DMS114 treated with DMSO at 0.1 percent for 48 hours (cell line): ENCODE measurements around the gene KIF13A.
"Not testable (repeated sequence)": the region's sequence is repeated elsewhere in the genome, so short reads cannot be mapped to it uniquely, and the experiment has no call there.

Experiments used
- DNase-seq: peaks from one replicate; lab custom pipeline; 2025; ENCODE audit not compliant: unreplicated experiment; lab: John Stamatoyannopoulos, UW

Gene KIF13A

DNA sequence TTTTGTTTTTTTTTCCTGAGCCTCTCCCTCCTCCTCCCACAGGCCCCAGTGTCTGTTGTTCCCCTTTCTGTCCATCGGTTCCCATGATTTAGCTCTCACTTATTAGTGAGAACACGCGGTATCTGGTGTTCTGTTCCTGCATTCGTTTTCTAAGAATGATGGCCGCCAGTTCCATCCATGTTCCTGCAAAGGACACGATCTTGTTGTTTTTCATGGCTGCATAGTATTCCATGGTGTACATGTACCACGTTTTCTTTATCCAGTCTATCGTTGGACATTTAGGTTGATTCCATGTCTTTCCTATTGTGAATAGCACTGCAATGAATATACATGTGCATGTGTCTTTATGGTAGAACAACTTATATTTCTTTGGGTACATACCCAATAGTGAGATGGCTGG is 175.1 kb downstream of the KIF13A start:
- no peak for DNase-seq

DNA sequence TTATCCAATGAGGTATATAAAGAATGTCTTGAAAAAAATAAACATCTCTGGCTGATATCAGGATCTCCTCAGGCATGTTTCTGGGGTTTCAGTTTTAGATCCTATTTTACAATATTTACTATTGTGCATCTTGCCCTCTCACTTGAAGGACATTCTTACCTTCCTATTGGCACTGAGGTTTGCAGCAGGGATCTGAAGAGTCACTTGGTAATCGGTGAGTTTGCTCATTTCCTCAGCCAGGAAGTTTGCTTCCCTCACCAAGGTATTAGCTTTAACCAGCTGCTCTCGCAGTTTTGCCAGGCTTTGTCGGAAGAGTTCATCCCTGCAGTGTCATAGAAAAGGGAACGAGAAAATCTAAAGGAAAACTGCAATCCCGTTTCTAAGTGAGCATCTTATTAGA is 178.8 kb downstream of the KIF13A start:
- no peak for DNase-seq

DNA sequence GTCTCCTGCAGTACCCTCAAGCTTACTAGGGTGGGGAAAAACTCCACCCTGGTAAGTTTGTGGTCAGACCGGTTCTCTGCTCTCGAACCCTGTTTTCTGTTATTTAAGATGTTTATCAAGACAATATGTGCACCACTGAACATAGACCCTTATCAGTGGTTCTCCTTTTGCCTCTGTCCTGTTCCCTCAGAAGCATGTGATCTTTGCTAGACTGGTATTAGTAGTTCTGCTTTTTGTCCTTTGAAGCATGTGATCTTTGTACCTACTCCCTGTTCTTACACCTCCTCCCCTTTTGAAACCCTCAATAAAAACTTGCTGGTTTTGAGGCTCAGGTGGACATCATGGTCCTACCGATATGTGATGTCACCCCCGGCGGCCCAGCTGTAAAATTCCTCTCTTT is 180.0 kb downstream of the KIF13A start:
- DNase-seq: not testable (repeated sequence)

DNA sequence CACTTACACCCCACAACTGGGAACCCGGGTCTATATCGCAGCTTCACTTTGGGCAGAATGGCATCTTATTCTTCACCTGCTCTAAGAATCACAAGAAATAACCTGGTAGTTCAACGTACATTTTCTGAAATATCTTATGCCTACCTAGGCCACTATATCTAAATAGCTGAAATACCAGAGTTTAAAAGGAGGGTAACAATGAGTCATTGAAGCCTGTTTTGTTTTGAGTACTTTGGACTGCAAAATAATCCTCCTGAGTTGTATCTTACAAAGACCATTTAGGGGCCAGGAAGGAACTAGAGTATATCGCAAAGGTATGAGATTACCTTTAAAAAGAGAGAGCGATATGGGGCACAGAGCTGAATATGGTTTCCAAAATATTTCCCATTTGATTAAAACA is 184.0 kb downstream of the KIF13A start:
- no peak for DNase-seq

DNA sequence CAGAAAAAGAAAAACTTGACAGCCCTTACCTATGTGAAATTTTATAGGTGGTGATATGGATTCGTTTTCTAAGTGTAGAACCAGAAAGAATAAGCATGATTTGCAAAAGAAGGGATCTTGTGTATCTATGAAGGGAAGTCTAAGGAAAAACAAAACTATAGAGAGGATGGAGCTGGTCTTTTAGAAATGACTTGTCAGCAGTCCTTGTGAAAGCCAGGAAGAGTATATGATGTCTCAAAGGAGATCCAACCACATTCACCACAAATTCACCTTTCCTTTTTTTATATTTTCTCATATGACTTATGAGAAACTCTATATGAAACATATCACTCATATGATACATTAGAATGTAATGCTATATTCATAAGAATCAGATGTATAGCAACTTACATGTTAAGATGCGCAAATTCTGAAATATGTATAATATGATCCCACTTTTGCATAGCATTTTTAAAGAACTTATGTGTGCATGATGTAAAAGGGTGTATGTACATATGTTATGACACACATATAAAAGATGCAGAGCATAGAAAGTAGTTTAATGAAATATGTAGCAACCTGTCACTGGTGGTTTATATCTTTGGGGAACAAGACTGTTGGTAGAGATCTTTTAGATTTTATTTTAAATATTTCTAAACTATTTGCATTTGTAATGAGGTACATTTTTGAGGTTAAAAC is 188.8 kb downstream of the KIF13A start:
- no peak for DNase-seq

DNA sequence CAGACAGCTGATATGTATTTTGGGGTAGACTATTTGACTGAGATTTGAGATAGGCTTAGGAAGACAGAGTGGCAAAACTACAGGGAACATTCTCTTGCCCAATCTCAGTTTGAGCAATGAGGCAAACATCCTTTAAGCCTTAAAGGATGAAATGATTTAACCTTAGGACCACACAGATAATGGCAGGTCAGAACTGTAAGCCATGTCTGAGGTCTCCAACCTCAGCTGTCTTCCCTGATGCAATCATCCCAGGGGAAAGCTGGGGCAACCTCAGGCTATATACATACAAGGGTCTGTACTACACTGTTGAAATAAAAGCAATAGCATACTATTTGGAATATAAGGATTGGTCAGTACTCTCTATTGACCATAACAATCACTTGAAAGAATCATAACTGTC is 196.9 kb downstream of the KIF13A start:
- no peak for DNase-seq

DNA sequence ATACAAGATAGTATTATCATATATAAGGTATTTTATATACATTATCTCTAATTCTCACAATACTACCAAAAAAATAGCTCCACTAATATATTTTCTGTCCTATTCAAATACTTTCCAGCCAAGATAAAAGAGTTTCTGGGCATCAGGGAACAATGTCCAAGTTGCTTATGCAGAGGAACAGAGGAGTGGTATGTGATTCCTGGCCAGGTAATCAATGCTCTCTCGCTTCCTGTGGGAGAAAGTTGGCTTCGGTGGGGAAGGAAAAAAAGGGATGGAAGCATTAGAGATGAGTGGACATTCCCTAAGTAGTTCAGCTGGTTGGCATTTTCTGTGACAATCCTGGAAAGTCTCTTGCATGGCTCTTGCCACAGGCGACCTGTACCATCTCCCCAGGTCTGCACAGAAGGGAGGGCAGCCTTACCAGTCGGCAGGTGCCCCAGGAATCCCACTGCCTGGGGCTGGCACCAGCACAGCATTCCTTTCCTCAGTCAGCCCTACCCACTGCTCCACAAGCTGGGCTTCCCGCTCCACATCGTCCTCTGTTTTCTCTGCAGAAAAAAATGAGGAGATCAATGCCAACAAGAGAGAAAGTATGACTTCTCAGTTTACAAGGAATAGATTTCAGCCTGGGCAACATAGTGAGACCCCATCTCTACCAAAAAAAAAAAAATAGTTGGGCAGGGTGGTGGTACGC is 202.2 kb downstream of the KIF13A start:
- no peak for DNase-seq

DNA sequence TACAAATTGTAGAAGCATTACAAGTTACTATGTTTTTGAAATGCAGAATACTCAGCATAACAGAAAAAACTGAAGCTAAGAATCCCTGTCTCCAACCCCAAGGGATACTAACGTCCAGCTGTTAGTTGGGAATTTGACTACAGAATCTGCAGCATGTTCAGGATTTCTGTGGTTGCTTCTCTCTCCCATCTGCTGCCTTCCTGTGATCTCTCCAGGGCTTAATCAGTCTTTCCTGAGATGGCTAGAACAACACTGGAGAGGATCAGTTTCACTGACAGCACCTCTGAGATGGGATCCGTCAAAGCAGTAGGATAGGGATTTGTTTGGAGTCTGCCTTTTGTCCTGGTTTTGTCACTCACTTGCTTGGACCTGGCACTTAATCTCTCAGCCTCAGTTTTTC is 207.4 kb downstream of the KIF13A start:
- no peak for DNase-seq

DNA sequence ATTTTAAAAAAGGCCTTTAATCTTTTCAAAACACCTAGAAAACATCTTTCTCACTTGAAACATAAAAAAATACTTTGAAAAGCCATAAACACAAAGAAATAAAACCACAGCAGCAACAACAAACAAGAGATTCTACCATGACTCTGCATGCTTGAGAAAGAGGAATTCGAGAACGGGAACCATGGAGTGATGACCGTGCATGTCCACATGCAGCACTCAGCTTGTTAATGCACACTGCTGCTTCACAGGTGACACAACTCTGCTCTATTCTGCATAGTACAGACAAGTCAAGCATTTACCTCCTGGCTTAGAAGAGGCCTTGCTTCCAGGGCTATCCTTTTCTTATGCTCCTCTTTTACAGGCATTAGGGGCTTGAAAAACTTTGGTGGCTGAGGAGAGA is 215.8 kb downstream of the KIF13A start:
- no peak for DNase-seq

DNA sequence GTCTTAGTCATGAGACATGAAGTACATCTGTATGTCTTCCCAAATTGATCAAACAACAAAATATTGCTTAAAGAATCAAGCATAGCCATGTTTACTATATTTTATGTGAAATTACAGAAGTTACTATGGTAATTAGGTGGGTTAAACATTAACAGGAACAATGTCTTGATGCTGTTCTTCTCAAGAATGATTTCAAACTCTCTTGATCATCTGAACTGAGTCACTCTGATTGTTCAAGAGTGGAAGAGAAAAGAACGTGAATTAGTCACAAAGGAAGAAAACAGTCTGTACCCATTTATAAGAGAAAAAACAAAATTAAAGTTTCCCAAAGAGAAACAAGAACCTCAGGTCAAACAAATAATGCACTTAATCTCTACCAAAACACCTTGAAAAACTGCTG is 218.6 kb downstream of the KIF13A start:
- no peak for DNase-seq

DNA sequence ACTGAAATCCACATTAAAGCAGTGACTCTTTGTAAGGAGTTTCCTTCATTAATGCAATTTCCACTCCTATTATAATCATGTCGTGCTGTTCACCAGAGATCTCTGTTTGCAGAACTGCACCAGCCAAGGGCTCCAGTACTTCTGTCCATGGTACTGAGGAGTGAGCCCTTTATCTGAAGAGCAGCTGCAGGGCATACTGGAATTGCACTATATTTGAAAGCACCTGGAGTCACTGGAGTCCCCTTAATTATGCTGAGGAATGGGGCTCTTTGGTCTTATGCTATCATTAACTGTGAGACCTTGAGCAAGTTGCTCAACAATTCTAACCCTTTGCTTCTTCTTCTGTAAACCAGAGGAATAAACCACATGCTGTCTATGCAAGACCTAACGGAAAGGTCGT is 219.0 kb downstream of the KIF13A start:
- DNase-seq: no peak

DNA sequence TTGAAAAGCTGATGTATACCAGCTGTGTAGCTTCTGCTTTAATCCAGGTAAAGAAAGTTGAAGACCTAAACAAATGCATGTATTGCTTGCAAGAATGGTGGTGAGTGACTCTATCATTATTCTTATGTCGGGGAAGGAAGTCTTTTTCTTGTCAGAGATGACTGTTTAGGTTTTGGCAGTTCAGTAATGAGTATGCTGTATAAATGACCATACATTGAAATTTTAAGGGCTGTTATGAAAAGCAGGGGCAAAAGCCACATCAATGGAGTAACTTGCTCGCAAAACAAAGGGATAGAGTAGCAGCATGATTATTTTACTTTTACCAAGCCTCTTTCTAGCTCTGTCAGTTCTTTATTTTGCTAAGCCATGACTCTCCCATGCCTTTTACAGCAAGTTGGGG is 224.8 kb downstream of the KIF13A start:
- no peak for DNase-seq

DNA sequence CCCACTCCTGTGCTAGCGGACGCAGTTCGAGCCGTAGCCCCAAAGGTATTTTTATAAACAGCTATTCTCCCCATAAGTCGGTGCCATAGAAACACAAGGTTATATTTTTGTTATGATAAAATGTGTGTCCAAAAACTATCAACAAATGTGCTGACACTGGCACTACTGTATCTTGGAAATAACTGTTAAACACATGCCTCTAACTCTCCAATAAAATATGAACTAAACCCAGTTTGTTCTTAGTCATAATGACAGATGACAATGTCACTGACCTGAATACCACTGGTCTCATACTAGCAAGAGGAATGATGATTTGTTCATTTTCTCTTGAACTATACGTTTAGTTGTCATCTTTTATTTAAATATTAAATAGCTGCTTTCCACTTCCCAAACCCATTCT is 229.3 kb downstream of the KIF13A start:
- no peak for DNase-seq

DNA sequence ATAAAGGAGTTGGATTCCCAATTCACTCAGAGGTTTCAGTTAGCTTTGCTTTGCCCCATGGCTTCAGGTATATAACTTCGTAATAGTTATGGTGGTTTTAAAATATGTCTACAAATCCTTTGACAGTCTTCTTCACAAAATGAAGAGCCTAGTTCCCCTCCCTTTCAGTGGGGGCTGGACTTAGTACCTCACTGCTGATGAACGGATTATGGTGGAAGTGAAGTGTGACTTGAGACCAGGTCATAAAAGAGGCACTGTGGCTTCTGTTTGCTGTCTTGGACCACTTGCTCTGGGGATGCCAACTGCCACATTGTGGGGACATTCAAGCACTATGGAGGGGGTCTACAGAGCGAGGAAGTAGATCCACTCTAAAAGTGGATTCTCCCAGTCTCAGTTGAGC is 233.2 kb downstream of the KIF13A start:
- DNase-seq: no peak

DNA sequence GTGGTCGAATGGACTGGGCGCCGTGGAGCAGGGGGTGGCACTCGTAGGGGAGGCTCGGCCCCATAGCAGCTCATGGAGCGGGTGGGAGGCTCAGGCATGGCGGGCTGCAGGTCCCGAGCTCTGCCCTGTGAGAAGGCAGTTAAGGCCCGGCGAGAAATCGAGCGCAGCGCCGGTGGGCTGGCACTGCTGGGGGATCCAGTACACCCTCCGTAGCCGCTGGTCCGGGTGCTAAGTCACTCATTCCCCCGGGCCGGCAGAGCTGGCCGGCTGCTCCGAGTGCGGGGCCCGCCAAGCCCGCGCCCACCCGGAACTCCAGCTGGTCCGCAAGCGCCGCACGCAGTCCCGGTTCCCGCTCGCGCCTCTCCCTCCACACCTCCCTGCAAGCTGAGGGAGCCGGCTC is 242.1 kb downstream of the KIF13A start:
- DNase-seq: not testable (repeated sequence)

DNA sequence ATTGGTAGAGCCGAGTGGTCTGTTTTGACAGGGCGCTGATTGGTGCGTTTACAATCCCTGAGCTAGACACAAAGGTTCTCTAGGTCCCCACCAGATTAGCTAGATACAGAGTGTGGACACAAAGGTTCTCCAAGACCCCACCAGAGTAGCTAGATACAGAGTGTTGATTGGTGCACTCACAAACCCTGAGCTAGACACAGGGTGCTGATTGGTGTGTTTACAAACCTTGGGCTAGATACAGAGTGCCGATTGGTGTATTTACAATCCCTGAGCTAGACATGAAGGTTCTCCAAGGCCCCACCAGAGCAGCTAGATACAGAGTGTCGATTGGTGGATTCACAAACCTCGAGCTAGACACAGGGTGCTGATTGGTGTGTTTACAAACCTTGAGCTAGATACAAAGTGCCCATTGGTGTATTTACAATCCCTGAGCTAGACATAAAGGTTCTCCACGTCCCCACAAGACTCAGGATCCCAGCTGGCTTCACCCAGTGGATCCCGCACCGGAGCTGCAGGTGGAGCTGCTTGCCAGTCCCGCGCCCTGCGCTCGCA is 242.6 kb downstream of the KIF13A start:
- not testable (repeated sequence) for DNase-seq

DNA sequence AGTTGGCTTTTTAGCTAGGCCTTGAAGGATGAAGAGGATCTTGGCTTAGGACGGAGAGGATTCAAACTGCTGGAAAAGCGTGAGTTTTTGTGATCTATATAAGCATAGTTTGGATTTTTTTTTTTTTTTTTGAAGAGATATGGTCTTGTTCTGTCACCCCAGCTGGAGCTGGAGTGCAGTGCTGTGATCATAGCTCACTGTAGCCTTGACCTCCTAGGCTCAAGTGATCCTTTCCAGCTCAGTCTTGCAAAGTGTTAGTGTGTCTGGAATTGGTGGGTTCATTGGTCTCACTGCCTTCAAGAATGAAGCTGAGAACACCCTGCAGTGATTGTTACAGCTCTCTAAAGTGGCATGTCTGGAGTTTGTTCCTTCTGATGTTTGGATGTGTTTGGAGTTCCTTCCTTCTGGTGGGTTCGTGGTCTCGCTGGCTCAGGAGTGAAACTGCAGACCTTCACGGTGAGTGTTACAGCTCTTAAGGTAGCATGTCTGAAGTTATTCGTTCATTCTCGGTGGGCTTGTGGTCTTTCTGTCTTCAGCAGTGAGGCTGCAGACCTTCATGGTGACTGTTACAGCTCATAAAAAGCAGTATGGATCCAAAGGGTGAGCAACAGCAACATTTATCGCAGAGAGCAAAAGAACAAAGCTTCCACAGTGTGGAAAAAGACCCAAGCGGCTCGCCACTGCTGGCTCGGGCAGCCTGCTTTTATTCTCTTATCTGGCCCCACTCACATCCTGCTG is 243.2 kb downstream of the KIF13A start:
- DNase-seq: no peak

DNA sequence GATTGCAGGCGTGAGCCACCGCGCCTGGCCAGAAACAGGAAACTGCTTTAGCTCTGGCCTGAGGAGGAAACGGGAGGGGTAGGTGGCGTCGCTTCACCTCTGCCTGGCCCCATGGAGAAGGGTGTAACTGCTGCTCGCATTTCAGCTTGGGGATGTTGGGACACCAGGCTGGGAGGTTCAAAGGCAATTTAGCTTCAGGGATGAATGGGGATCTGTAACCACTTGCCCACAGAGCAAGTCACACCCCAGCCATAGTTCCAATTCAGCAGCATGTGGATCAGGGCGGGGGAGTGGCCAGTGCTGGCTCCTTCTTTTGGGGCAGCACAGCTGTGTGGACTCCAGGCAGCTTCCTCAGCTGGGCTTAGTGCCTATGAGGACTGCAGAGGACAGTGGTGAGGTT is 245.9 kb downstream of the KIF13A start:
- no peak for DNase-seq

DNA sequence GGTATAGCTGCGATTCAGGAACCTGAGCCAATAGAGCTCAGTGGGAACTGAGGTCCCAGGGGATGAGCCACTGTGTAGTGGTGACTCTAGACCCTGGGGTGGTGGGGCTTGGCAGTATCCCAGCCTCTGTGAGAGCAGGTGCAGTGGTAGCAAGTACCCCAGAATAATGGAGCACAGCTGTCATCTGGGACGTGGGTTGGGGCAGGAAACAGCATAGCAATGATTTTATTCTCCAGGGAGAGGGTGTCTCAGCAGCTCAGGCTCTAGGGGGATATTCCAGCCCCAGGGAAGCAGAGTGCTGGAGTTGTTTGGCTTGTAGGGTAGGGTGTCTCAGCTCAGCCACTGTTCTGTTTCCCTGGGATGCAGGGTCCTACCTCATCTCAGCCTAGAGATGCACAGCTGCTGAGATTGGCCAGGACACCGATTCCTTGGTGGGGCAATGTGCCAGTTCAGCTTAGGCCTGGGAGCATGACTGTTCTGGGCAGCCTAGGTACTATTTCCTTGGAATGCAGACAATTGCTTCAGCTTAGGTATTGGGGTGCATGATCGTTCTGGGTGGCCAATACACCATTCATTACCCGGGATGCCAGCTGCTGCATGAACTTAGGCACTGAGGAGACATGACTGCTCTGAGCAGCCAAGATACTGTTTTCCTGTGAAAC is 246.7 kb downstream of the KIF13A start:
- DNase-seq: no peak

DNA sequence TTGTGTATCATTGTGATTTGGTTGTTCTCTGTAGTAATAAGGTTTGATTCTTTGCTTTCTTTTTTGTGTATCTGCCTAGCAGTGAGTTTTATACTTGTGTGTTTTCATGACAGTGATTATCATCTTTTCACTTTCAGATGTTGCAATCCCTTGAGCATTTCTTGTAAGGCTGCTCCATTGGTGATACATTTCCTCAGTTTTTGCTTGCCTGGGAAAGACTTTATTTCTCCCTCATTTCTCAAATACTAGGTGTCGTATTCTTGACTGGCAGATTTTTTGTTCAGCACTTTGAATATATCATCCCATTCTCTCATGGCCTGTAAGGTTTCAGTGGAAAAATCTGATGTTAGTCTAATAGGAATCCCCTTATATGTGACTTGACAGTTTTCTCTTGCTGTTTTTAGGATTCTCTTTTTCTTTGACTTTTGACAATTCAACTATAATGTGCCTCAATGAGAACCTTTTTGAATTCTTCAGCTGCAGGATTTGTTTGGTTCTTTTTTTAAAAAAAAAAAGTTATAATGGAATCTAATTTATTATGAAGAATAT is 249.7 kb downstream of the KIF13A start:
- DNase-seq: no peak

DNA sequence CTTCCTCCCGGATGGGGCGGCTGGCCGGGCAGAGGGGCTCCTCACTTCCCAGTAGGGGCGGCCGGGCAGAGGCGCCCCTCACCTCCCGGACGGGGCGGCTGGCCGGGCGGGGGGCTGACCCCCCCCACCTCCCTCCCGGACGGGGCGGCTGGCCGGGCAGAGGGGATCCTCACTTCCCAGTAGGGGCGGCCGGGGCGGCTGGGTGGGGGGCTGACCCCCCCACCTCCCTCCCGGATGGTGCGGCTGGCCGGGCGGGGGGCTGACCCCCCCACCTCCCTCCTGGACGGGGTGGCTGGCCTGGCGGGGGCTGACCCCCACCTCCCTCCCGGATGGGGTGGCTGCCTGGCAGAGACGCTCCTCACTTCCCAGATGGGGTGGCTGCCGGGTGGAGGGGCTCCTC is 252.1 kb downstream of the KIF13A start:
- DNase-seq: not testable (repeated sequence)
